Naive thymus-derived CD8-positive, alpha-beta T cell (primary cell): Measurements from ENCODE around the gene MPPED1. TPM values are rescaled to one million over a fixed set of nuclear protein-coding genes. Genes with fewer than 3 reads are reported as not detected.

Experiments
- ATAC-seq, 2 donors: fragments of 150-1000 bp; cut with Tn5 transposase in 1 of 2; sonication (Bioruptor Pico), chemical (Tn5 transposase) in 1 of 2; 1 replicate in 1 of 2; 2 replicates in 1 of 2; pipeline ENCODE4 v1.10.0; 2021; ENCODE audit warnings: mild to moderate bottlenecking in 2 of 2, moderate library complexity in 2 of 2
- POLR2A ChIA-PET: fragments of 350-600 bp; sonication (Branson Sonifier 250); formaldehyde crosslinking; loops from one replicate; lab custom pipeline; 2021; ENCODE audit warnings: antibody characterized with exemption; lab: Charles Lee
- DNase-seq, 10 donors: peaks; one replicate each; pipeline versions ENCODE4 v3.0.0 to v3.0.0-alpha.2; 2020 to 2022
- H3K27ac Mint-ChIP-seq, 10 donors: one replicate each; pipeline ENCODE4 v1.8.0; 2020 to 2022; ENCODE audit warnings: mild to moderate bottlenecking in 10 of 10, mixed read lengths in 10 of 10, moderate library complexity in 4 of 10, inconsistent platforms in 1 of 10
- H3K27me3 Mint-ChIP-seq, 5 donors: one replicate each; pipeline ENCODE4 v1.8.0; 2021 to 2022; ENCODE audit warnings: mixed read lengths in 5 of 5
- H3K36me3 Mint-ChIP-seq, 3 donors: one replicate each; pipeline ENCODE4 v1.8.0; 2020 to 2022; ENCODE audit warnings: mixed read lengths in 3 of 3, mild to moderate bottlenecking in 2 of 3, inconsistent platforms in 1 of 3
- H3K4me1 Mint-ChIP-seq, 4 donors: one replicate each; pipeline ENCODE4 v1.8.0; 2021 to 2022; ENCODE audit warnings: mixed read lengths in 4 of 4
- H3K4me3 Mint-ChIP-seq, 10 donors: one replicate each; pipeline ENCODE4 v1.8.0; 2020 to 2022; ENCODE audit warnings: mild to moderate bottlenecking in 10 of 10, mixed read lengths in 10 of 10, moderate library complexity in 6 of 10, inconsistent platforms in 1 of 10
- H3K9me3 Mint-ChIP-seq, 9 donors: one replicate each; pipeline ENCODE4 v1.8.0; 2020 to 2022; ENCODE audit warnings: mixed read lengths in 9 of 9, mild to moderate bottlenecking in 3 of 9, inconsistent platforms in 1 of 9, moderate library complexity in 1 of 9
- polyA plus RNA-seq, 3 donors: library from polyadenylated mRNA; unstranded; fragments of 300-500 nt; fragmentation: Illumina TruSeq; gene quantifications; one replicate each; pipeline ENCODE4 v1.2.3, GENCODE V29; 2021
- total RNA-seq, 8 experiments: library from RNA in 2 of 8; stranded (reverse) in 2 of 8; gene quantifications; one replicate each; pipeline ENCODE4 v1.2.3 and lab custom pipeline; 2021 to 2026

Gene MPPED1
- total and polyA plus RNA-seq, 5 experiments from 2014 or later: 0.03 TPM; not detected in 4

DNA sequence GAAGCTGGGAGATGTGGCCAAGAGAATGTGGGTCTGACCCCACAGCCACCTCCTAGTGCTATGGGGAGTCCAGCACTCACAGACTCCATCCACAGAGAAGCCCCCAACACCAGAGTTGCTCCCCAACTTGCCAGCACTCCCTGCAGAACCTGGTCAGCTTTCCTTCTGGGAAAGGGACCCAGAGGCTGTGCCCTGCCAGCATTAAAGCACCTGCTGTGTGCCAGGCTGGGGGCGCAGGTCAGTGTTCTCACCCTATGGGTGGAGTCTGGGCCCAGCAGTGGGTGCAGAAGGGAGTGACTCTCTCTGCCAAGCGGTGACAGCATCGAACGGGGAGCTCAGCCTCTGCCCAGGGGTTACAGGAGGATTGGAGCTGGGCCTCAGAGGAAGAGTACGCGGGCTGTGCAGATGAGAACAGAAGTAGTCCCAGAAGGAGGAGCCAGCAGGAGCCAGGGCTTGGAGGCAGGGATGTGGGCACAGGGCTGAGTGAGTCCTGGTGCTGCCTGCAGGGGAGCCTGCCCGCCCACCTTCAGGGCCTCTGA, 114.4 kb downstream of the MPPED1 start:
- DNase-seq: peak in 1 of 10 donors; percentile 54
- ATAC-seq: no peak
- Mint-ChIP-seq H3K4me3 (peak overlapping the region in 1 of 10 donors; percentile 20), H3K4me1 (no peaks in the 10 kb centered on the region), H3K36me3 (no peaks in the 10 kb centered on the region), H3K27ac (no peak overlapping the region), H3K9me3 (no peaks in the 10 kb centered on the region), H3K27me3 (peaks cover 0 to 46% (median 13%) of the 10 kb centered on the region in 5 donors)
- POLR2A ChIA-PET: no interaction called here

DNA sequence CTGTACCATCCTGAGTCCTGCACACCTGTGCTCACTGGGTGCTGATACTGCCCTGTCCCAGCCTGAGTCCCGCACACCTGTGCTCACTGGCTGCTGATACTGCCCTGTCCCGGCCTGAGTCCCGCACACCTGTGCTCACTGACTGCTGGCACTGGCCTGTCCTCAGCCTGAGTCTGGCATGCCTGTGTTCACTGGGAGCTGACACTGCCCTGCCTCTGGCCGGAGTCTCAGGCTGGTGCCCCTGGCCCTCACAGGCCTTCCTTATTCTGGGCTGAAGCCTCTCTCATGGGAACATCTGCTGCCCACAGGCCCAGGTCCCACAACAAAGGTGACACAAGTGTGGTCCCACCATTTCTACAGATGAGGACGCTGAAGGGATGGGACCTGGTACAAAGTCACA, 115.1 kb downstream of the MPPED1 start:
- Mint-ChIP-seq H3K27me3 (peaks cover 0 to 46% (median 13%) of the 10 kb centered on the region in 5 donors), H3K27ac (no peak overlapping the region), H3K4me3 (no peak overlapping the region), H3K4me1 (no peaks in the 10 kb centered on the region), H3K9me3 (no peaks in the 10 kb centered on the region), H3K36me3 (no peaks in the 10 kb centered on the region)
- POLR2A ChIA-PET: no interaction called here
- ATAC-seq: no peak
- DNase-seq: no peak

DNA sequence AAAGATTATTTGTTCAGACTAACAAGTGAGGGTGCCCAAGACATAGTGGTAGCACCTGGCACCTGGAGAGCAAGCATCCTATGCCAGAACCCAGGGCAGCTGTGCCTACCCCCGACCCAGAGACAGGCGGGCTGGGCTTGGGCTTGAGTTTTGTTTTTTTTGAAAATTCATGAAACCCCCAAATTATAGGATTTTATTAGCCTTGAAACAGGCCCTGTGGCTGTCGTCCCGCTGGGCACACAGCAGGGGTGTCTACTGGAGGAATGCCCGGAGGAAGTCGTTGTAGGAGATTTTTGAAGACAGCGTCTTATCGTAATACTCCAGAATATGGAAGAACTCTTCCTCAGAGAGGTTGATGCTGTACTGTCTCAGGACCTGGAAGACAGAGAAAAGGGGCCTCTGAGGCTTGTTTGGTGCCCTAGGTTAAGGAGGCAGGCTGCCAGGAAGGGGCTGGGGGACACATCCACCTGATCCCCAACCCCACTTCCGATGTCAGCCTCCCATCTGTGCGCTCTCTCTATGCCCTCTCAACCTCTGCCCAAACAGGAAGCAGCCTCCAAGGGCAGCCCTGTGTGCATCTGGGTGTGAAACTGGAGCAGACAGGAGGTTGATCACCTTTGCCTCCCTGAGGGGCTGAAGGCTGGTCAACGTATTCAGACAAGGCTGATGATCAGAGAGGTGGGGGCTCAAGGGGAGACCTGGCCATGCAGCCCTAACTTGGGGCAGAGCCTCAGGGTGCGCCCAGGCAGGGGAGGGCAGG, 117.0 kb downstream of the MPPED1 start:
- H3K4me3 Mint-ChIP-seq: no peak overlapping the region
- no peak overlapping the region for H3K27ac Mint-ChIP-seq
- no peaks in the 10 kb centered on the region for H3K9me3 Mint-ChIP-seq
- no peaks in the 10 kb centered on the region for H3K4me1 Mint-ChIP-seq
- H3K27me3 Mint-ChIP-seq: peaks cover 0 to 46% (median 18%) of the 10 kb centered on the region in 5 donors
- POLR2A ChIA-PET: no interaction called here
- ATAC-seq: no peak
- H3K36me3 Mint-ChIP-seq: no peaks in the 10 kb centered on the region
- no peak for DNase-seq

DNA sequence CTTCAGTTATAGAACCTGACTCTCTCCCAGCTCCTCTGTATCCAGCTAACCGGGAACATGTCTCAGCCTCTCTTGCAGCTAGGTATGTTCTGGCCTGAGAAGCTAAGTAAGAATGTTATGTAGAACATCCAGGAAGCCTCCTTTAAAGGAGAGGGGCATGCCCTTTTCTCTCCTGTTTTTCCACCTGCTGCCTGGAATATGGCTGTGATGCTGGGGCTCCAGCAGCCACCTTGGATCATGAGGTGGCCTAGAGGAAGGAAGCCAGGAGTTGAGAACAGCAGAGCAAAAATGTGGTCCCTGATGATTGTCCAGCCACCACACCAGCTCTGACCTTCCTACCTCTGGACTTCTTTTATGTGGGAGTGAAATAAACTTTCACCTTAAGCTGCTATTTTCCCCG, 117.6 kb downstream of the MPPED1 start:
- Mint-ChIP-seq H3K4me1 (no peaks in the 10 kb centered on the region), H3K27me3 (peaks cover 0 to 46% (median 18%) of the 10 kb centered on the region in 5 donors), H3K27ac (no peak overlapping the region), H3K4me3 (no peak overlapping the region), H3K9me3 (no peaks in the 10 kb centered on the region), H3K36me3 (no peaks in the 10 kb centered on the region)
- DNase-seq (no peak), ATAC-seq (no peak)
- POLR2A ChIA-PET: no interaction called here

DNA sequence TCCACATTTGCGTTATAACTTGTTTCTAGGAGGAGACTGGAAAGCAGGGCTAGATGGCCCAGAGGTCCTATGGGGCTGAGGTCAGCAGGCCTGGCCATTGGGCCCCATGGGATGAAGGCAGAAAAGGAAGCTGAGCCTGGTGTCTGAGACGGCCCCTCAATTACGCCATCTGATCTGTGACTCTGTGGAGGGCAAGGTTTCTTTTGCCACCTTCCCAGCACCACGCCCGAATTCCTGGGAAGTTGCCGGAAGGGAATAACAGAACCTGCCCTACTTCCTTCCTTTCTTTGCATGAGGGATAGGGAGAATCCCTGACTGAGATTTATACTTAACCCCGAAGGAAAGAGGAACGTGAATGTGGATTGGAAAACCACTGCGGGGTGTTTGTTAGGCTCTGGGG, 118.1 kb downstream of the MPPED1 start:
- Mint-ChIP-seq H3K27ac (peak overlapping the region in 1 of 10 donors; percentile 34), H3K36me3 (no peaks in the 10 kb centered on the region), H3K4me1 (no peaks in the 10 kb centered on the region), H3K9me3 (no peaks in the 10 kb centered on the region), H3K27me3 (peaks cover 0 to 42% (median 17%) of the 10 kb centered on the region in 5 donors), H3K4me3 (no peak overlapping the region)
- ATAC-seq (no peak), DNase-seq (no peak)
- POLR2A ChIA-PET: no interaction called here

DNA sequence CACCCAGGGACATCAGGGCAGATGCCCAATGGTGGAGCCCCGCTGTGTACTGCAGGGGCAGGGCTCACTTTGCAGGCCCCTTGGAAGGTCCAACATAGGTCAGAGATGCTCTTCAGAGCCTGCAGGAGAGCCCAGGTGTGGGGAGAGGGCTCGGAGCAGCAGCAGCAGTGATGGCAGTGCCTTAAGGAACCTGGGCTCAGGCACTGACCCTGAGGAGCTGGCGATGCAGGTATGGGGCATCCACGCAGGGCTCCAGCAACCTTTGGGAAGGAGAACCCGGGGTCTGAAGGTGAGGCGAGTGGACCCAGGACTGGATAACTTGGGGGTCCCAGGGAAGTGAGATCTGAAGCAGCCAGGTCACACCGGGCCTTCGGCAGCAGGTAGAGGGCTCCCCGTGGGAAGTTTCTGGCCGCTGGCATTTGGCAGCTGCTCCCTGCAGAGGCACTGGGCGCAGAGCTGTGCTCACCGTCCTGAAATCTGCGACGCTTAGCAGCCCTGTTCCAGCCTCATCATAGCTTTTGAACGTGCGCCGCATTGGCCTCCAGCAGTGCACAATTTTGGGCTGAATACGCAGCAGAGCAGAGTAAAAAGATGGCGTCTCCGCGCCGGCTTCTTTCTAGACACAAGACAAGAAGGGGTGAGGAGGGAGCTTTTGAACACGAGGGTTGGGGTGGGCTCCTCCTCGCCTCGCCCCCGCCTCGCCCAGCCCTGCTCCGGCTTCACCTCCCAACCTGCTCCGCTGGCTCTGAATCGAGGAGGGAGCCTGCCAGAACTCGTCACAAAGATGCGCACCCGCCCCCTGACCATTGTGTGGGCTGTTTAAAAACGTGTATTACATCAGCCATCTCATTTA, 118.8 kb downstream of the MPPED1 start:
- ATAC-seq: no peak
- Mint-ChIP-seq H3K36me3 (no peaks in the 10 kb centered on the region), H3K9me3 (no peaks in the 10 kb centered on the region), H3K4me1 (no peaks in the 10 kb centered on the region), H3K4me3 (no peak overlapping the region), H3K27ac (no peak overlapping the region), H3K27me3 (peaks cover 0 to 35% (median 14%) of the 10 kb centered on the region in 5 donors)
- POLR2A ChIA-PET: no interaction called here
- no peak for DNase-seq

DNA sequence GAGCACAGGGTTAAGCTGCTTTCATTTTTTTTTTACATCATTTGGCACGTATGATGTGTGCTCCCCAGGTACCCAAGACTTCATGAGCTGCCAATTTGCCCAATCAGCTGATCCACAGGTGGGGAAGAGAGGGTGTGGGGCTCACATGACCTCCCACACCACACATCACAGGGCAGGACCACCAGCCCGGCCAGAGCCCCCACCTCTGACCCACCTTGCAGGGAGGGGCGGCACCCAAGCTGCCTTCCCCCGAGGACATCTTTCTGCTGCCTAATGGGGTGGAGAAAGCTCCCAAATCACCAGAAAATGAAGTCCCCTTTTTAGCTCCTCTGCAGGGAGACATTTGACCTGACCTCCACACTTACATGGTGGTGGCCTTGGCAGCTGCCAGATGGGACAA, 119.8 kb downstream of the MPPED1 start:
- ATAC-seq: no peak
- no peak for DNase-seq
- Mint-ChIP-seq H3K27me3 (peaks cover 0 to 24% (median 9%) of the 10 kb centered on the region in 5 donors), H3K36me3 (no peaks in the 10 kb centered on the region), H3K9me3 (peaks cover 0 to 3% (median 0%) of the 10 kb centered on the region in 9 donors), H3K4me1 (no peaks in the 10 kb centered on the region), H3K4me3 (no peak overlapping the region), H3K27ac (no peak overlapping the region)
- POLR2A ChIA-PET: no interaction called here

DNA sequence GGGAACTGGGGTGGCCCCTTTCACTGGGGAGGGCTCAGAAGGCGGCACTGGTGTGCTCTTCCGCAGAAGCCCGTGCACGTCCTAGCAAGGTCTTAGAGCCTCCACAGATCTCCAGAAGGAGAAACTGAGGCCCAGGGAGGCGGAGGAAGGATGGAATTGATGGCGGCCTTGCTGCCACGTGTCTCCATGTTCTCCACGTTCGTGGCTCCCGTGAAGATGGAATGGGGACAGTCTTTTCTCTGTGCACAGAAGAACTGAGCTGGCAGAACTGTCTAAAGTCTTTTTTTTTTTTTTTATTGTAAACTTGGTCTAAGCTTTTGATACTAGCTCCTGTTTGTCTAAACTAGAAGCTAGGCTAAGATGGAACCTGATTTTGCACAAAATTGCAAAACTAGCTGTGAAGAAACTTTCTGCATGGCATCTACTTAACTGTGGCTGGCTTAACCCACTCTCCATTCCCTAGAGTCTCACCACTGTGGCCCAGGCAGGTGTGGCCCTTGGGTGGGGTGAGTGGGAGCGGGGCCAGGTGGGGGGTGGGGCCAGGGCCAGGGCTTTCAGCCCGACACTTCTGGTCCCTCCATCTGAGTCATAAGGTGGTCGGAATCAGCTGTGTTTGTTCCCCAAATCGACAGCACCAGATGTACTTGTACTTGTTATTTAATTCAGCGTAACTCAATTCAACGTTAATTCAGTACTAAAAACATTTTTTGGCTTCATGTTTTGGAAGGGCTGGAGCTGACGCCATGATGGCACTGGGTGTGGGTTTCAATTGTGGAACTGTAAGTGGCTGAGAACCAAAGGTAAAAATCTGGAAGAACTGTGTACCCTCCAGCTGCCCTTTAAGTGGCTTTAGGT, 120.7 kb downstream of the MPPED1 start:
- H3K27ac Mint-ChIP-seq: no peak overlapping the region
- no peaks in the 10 kb centered on the region for H3K36me3 Mint-ChIP-seq
- H3K27me3 Mint-ChIP-seq: peaks cover 0 to 18% (median 3%) of the 10 kb centered on the region in 5 donors
- no peak overlapping the region for H3K4me3 Mint-ChIP-seq
- H3K4me1 Mint-ChIP-seq: no peaks in the 10 kb centered on the region
- peaks cover 0 to 3% (median 0%) of the 10 kb centered on the region in 9 donors for H3K9me3 Mint-ChIP-seq
- no peak for DNase-seq
- ATAC-seq: no peak
- POLR2A ChIA-PET: no interaction called here

DNA sequence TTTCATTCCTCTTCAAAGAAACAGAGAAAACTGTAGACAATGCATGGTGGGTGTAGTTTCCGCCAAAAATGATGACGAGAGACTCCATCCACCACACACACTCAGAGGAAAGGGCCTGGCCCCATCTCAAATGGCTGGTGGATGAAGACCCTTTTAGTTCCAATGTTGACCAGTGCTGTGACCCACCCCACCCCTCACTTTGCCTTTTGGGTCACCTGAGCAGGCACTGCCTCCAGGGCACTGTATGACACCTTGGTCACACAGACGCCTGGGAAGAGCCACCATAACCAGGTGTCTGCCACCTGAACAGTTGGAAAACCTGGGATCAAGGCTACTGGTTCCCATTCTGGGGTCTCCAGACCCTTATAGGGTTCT, 121.3 kb downstream of the MPPED1 start:
- H3K4me1 Mint-ChIP-seq: no peaks in the 10 kb centered on the region
- POLR2A ChIA-PET: no interaction called here
- no peaks in the 10 kb centered on the region for H3K36me3 Mint-ChIP-seq
- ATAC-seq (no peak), DNase-seq (no peak)
- H3K27me3 Mint-ChIP-seq: peaks cover 1 to 23% (median 6%) of the 10 kb centered on the region in 5 donors
- no peak overlapping the region for H3K27ac Mint-ChIP-seq
- no peak overlapping the region for H3K4me3 Mint-ChIP-seq
- peaks cover 0 to 3% (median 0%) of the 10 kb centered on the region in 9 donors for H3K9me3 Mint-ChIP-seq

DNA sequence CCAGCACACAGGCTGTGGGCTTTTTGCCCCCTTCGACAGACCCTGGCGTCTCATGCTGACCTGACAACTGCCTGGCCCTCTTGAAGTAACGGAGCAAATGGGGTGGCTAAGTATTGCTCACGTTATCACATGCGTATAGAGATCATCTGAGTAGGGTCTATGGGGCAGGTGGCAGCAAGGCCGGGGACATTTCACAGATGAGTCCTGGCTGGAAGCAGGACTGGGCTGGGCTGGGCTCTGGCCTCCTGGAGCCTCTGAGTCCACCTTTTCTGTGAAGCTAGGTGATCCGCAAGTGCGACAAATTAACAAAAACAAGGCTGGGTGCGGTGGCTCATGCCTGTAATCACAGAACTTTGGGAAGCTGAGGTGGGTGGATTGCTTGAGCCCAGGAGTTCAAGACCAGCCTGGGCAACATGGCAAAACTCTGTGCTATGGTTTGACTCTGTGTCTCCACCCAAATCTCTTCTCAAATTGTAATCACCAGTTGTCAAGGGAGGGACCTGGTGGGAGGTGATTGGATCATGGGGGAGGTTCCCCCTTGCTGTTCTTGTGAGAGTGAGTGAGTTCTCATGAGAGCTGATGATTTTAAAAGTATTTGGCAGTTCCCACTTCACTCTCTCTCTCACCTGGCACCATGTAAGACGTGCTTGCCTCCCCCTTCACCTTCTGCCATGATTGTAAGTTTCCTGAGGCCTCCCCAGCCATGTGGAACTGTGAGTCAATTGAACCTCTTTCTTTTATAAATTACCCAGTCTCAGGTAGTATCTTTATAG, 122.0 kb downstream of the MPPED1 start:
- Mint-ChIP-seq H3K36me3 (no peaks in the 10 kb centered on the region), H3K4me1 (no peaks in the 10 kb centered on the region), H3K27me3 (peaks cover 2 to 27% (median 6%) of the 10 kb centered on the region in 5 donors), H3K4me3 (no peak overlapping the region), H3K9me3 (peaks cover 0 to 3% (median 0%) of the 10 kb centered on the region in 9 donors), H3K27ac (no peak overlapping the region)
- no peak for DNase-seq
- POLR2A ChIA-PET: no interaction called here
- no peak for ATAC-seq

DNA sequence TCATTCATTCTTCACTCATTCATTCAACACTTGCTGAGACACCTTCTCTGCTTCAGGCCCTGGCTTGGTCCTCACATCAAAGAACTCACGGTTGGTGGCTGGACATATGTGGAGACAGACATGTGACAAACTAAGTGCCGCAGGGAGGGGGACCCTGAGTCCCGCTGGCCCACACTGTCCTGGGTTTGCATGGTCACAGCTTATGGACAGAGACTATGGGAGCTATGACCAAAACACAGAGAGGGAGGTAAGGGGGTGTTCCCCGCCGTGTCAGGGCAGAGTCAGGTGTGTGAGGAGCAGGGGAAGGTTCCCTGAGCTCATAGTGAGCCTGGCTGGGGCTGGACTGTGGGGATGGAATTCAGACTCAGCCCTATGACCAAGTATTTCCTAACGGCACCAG, 123.1 kb downstream of the MPPED1 start:
- H3K36me3 Mint-ChIP-seq: no peaks in the 10 kb centered on the region
- no peaks in the 10 kb centered on the region for H3K4me1 Mint-ChIP-seq
- DNase-seq: no peak
- ATAC-seq: no peak
- H3K9me3 Mint-ChIP-seq: peaks cover 0 to 3% (median 0%) of the 10 kb centered on the region in 9 donors
- POLR2A ChIA-PET: no interaction called here
- no peak overlapping the region for H3K4me3 Mint-ChIP-seq
- H3K27ac Mint-ChIP-seq: peak overlapping the region in 1 of 10 donors; percentile 6
- peaks cover 2 to 24% (median 2%) of the 10 kb centered on the region in 5 donors for H3K27me3 Mint-ChIP-seq

DNA sequence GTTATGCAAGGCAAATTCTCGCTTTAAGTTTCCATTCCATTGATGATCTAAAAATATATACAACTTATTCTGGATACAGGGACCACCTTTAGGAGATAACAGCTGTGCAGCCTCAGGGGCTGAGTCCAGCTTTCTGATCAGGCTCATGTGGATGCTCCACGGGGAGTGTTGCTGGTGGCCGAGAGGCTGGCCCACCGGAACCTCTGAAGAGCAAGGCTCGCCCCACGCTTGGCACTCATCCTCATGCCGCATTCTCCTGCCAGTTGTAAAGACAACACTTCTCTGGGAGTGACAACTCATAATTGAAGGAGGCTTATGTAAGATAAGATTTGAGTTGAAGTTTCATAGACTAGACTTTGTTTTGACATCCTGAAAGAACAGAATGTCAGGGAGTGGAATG, 123.5 kb downstream of the MPPED1 start:
- POLR2A ChIA-PET: no interaction called here
- Mint-ChIP-seq H3K4me1 (no peaks in the 10 kb centered on the region), H3K4me3 (no peak overlapping the region), H3K27ac (no peak overlapping the region), H3K36me3 (no peaks in the 10 kb centered on the region), H3K27me3 (peaks cover 2 to 20% (median 5%) of the 10 kb centered on the region in 5 donors), H3K9me3 (peaks cover 0 to 3% (median 0%) of the 10 kb centered on the region in 9 donors)
- ATAC-seq (no peak), DNase-seq (no peak)
